ENCODE measurements around the gene GOLGA6B.
A peak's percentile ranks its signal among the peaks of the same experiment; 100 is the strongest.
"Not testable (repeated sequence)": the region's sequence is repeated elsewhere in the genome, so short reads cannot be mapped to it uniquely, and the experiment has no call there.

The GOLGA6B gene

DNA sequence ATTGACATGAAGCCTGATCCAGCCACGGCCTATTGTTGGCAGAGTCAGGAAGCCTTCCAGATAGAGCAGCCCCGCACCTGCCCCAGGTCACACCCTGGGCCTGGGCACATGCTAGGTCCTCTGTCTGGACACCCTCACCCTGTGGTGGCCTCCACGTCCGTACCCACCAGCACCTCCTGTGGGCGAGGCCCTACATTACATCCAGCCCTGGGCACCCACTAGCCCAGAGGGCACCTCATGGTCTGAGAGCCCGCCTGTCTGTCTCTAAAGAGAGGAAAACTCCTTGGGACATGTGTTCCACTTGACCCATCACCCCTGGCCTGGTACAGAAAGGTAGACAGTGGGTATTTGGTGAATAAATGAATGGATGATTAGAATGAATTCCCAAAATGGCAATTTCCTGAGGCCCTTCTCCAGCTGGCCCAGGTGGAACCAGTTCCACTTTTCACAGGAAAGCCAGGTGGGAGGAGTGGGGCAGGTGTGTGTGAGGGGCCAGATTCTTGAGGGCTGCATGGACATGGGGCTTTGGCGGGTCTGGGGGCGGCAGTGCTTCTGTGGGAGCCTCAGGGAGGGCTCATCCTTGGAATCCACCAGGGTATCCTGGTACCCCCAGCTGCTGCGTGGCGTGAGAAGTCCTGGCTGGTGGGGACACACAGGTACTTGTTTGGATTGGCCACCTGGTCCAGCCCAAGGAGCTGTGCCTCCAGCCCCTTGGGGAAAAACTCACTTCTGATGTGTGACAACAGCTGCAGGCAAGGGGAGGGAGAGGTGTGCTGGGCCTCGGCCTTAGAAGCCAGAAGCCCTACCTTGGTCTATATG is 26.0 kb upstream of the GOLGA6B start:
- not testable (repeated sequence) for H3K4me1 ChIP-seq (ENCODE audit: control insufficient read depth, insufficient read depth, low read length); H3K9ac ChIP-seq (ENCODE audit: low read depth, low read length); H3K4me3 ChIP-seq (ENCODE audit: low read depth, low read length); H3K36me3 ChIP-seq (ENCODE audit: control insufficient read depth, insufficient read depth, low read length); H3K27me3 ChIP-seq (ENCODE audit: control insufficient read depth, insufficient read depth, low read length); H3K9me3 ChIP-seq (ENCODE audit: control insufficient read depth, insufficient read depth, low read length); H3K27ac ChIP-seq (ENCODE audit: low read depth, low read length)

DNA sequence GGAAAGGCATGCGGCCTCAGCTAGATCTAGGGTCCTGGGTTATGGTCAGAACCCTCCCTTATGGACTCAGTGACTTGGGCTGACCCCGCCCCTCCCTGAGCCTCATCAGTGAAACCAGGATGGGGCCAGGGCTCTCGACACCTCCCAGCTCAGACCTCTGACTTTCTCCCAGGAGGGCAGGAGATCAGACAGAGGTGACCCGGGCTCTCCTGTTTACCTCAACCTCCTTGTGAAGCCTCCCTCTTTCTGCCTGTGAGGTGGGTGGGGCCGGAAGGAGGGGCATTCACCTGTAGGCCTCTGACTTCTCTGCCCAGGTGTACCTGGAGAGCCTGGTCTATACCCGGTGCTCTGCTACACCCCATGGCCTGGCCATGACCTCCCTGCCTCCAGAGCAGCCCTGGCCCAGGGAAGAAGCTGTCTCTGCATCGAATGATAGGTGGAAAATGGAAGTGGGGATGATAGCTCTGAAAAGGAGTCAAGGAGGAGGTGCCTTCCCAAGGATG is 25.4 kb upstream of the GOLGA6B start:
- not testable (repeated sequence) for H3K27ac ChIP-seq (ENCODE audit: low read depth, low read length); H3K9ac ChIP-seq (ENCODE audit: low read depth, low read length); H3K4me3 ChIP-seq (ENCODE audit: low read depth, low read length); H3K4me1 ChIP-seq (ENCODE audit: control insufficient read depth, insufficient read depth, low read length); H3K9me3 ChIP-seq (ENCODE audit: control insufficient read depth, insufficient read depth, low read length); H3K36me3 ChIP-seq (ENCODE audit: control insufficient read depth, insufficient read depth, low read length); H3K27me3 ChIP-seq (ENCODE audit: control insufficient read depth, insufficient read depth, low read length)

DNA sequence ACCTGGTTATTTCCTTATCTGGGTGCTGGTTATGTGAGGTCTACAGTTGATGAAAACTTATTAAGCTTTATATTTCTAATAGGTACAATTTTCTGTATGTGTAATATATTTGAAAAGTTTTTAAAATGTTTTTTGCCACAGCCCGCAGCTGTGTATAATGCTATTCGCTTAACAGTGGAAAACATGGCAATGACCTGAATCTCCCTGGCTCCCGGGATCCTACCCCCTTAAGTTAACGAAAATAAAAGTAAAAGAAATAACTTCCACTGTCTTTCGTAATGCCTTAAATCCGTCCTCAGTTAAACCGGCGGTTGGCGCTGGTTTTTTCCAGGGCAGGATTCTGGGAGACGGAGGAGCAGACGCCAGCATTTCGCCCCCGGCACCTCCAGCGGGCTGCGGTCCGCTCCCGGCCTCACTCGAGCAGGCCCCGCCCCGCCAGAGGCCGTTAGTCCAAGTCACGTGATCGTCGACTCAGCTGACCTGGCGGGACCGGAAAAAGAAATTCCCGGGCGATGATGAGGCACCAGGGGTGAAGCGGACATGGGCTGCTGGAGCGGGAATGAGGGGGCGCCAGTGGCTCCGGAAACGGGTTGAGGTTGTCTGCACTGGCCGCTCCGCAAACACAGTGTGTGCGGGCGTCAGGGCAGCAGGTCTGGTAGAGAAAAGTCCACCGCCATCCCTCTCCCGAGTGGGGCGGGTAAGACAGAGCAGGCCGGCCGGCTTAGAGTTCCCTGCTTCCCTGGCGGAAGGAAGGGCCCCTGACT is 17.8 kb upstream of the GOLGA6B start:
- H3K27ac ChIP-seq (ENCODE audit: low read depth, low read length); H3K9me3 ChIP-seq (ENCODE audit: control insufficient read depth, insufficient read depth, low read length); H3K27me3 ChIP-seq (ENCODE audit: control insufficient read depth, insufficient read depth, low read length); H3K36me3 ChIP-seq (ENCODE audit: control insufficient read depth, insufficient read depth, low read length); H3K9ac ChIP-seq (ENCODE audit: low read depth, low read length); H3K4me1 ChIP-seq (ENCODE audit: control insufficient read depth, insufficient read depth, low read length): not testable (repeated sequence)
- peak overlapping the region; percentile 60 for H3K4me3 ChIP-seq (ENCODE audit: low read depth, low read length)

DNA sequence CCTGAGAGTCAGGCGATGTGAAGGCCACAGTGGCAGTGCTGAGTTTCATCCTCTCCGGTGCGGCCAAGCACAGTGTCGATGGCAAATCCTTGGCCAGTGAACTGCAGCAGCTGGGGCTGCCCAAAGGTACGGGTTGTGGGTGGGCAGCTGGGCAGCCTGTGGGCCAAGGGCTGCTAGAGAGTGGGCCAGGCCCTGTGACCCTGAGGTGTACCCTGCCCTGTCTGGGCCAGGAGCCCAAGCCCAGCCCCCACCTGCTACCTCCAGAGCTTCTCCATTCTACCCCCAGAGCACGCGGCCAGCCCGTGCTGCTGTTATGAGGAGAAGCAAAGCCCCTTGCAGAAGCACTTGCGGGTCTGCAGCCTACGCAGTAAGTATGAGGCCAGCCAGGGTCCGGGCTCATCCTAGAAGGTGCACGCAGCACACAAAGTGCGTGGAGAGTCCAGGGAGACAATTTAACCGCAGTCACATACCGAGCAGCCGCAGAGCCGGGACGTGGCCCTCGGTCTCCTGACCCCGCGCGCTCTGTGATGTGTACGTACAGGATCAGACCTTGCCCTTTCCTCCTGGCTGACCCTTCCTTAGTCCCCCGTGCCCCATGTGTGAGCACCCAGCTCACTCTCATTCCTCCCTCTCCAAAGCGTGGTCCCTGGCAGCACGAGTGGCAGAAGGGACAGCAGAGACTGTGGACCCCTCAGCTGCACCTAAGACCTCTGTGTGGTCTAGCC is 14.6 kb upstream of the GOLGA6B start:
- H3K36me3 ChIP-seq (ENCODE audit: control insufficient read depth, insufficient read depth, low read length); H3K9me3 ChIP-seq (ENCODE audit: control insufficient read depth, insufficient read depth, low read length); H3K27ac ChIP-seq (ENCODE audit: low read depth, low read length); H3K27me3 ChIP-seq (ENCODE audit: control insufficient read depth, insufficient read depth, low read length); H3K9ac ChIP-seq (ENCODE audit: low read depth, low read length); H3K4me1 ChIP-seq (ENCODE audit: control insufficient read depth, insufficient read depth, low read length); H3K4me3 ChIP-seq (ENCODE audit: low read depth, low read length): not testable (repeated sequence)

DNA sequence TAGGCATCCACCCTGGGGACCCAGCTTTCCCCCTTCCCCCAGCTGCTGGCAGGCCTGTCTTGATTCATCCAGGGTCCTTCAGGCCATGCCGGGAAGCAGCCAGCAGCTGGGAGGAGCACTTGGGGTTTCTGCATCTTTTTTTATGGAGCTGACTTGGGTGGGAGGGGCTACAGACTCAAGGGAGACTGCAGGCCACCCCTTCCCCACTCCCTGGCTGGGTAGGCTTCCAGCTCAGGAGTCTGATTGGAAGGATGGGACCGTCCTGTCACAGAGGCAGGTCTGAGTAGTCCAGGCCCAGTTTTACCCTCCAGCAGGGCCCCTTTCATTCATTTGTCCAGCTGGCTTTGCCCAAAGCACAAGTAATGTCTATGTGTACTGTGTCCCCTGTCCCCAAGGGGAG is 12.2 kb upstream of the GOLGA6B start:
- not testable (repeated sequence) for H3K9me3 ChIP-seq (ENCODE audit: control insufficient read depth, insufficient read depth, low read length); H3K4me3 ChIP-seq (ENCODE audit: low read depth, low read length); H3K4me1 ChIP-seq (ENCODE audit: control insufficient read depth, insufficient read depth, low read length); H3K27me3 ChIP-seq (ENCODE audit: control insufficient read depth, insufficient read depth, low read length); H3K9ac ChIP-seq (ENCODE audit: low read depth, low read length); H3K36me3 ChIP-seq (ENCODE audit: control insufficient read depth, insufficient read depth, low read length); H3K27ac ChIP-seq (ENCODE audit: low read depth, low read length)

DNA sequence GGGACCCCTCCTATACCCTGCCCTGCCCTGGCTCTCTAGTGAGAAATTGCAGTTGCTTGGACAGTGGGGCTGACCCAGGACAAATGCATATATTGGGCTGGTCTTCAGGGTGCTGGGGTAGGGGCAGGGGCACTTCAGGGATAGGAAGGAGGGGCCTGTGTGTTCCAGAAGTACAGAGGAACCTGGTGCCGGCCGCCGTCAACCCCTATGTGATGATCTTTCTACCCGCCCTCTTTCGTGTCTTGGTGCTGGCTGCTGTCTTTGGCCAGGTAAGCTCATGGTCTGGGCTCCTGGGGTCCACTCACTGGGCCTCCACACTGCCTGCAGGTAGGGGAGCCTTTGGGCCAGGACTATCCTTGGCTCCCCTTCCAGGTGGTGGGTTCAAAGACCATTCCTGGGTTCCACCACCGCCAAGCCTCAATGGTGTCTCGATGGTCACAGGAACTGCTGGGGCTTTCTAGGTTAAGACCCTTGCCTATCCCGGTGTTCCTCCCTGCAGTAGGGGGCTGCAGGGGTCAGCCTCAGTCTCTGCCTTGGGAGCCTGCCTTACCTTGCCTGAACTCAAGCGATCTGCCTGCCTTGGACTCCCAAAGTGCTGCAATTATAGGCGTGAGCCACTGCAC is 5.8 kb upstream of the GOLGA6B start:
- H3K9me3 ChIP-seq (ENCODE audit: control insufficient read depth, insufficient read depth, low read length); H3K4me3 ChIP-seq (ENCODE audit: low read depth, low read length); H3K27me3 ChIP-seq (ENCODE audit: control insufficient read depth, insufficient read depth, low read length); H3K27ac ChIP-seq (ENCODE audit: low read depth, low read length); H3K9ac ChIP-seq (ENCODE audit: low read depth, low read length); H3K36me3 ChIP-seq (ENCODE audit: control insufficient read depth, insufficient read depth, low read length); H3K4me1 ChIP-seq (ENCODE audit: control insufficient read depth, insufficient read depth, low read length): not testable (repeated sequence)

DNA sequence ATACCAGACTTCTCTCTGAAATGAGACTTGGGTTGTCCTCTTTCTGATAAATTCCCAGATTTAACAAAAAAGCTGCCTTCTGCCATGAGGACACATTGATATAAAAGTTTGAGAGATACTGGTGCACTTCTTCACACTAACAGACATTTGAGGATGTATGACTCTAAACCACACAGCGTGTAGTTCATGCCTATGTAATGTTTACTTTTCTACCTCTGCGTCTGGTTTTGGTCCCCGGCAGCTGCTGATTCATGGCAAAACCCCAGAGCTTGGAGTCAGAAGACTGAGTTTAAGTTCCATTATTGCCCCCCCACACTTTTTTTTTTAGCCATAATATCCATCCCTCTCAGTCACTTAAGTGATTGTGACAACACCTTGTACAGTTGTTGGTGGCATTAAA is 1.5 kb downstream of the GOLGA6B start:
- H3K36me3 ChIP-seq (ENCODE audit: control insufficient read depth, insufficient read depth, low read length); H3K27me3 ChIP-seq (ENCODE audit: control insufficient read depth, insufficient read depth, low read length); H3K27ac ChIP-seq (ENCODE audit: low read depth, low read length); H3K4me3 ChIP-seq (ENCODE audit: low read depth, low read length); H3K9ac ChIP-seq (ENCODE audit: low read depth, low read length); H3K4me1 ChIP-seq (ENCODE audit: control insufficient read depth, insufficient read depth, low read length); H3K9me3 ChIP-seq (ENCODE audit: control insufficient read depth, insufficient read depth, low read length): not testable (repeated sequence)

DNA sequence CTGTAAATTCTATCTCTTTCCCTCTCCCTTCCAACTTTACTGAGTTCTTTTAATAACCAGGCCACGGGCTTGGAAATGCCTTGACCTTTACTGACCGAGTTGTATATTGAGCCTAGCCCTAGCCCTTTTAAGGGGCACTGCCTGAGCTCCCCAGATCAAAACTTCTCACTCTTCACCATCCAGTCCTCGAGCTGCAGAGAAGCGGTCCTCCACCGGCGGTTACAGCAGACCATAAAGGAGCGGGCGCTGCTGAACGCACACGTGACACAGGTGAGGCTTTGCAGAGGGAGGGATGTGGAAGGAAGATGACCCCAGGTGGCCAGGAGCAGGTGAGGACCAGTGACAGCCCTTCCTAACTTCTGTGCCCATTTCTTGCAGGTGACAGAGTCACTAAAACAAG is 6.6 kb downstream of the GOLGA6B start:
- H3K27me3 ChIP-seq (ENCODE audit: control insufficient read depth, insufficient read depth, low read length); H3K9ac ChIP-seq (ENCODE audit: low read depth, low read length); H3K4me1 ChIP-seq (ENCODE audit: control insufficient read depth, insufficient read depth, low read length); H3K27ac ChIP-seq (ENCODE audit: low read depth, low read length); H3K4me3 ChIP-seq (ENCODE audit: low read depth, low read length); H3K9me3 ChIP-seq (ENCODE audit: control insufficient read depth, insufficient read depth, low read length); H3K36me3 ChIP-seq (ENCODE audit: control insufficient read depth, insufficient read depth, low read length): not testable (repeated sequence)

DNA sequence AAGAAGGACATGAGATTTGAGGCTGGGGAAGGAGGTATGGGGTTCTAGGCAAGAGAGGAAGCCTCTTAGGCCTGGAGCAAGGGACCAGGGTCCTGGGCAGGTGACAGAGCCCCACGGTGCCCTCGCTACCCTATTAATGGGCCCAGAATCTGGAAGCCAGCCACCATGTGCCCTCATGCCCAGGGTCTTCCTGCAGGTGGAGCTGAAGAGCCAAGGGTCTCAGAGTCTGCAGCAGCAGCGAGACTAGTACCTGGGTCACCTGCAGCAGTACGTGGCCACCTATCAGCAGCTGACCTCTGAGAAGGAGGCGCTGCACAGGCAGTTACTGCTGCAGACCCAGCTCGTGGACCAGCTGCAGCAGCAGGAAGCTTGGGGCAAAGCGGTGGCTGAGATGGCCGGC is 9.4 kb downstream of the GOLGA6B start:
- H3K9ac ChIP-seq (ENCODE audit: low read depth, low read length); H3K36me3 ChIP-seq (ENCODE audit: control insufficient read depth, insufficient read depth, low read length); H3K27ac ChIP-seq (ENCODE audit: low read depth, low read length); H3K27me3 ChIP-seq (ENCODE audit: control insufficient read depth, insufficient read depth, low read length); H3K9me3 ChIP-seq (ENCODE audit: control insufficient read depth, insufficient read depth, low read length); H3K4me1 ChIP-seq (ENCODE audit: control insufficient read depth, insufficient read depth, low read length); H3K4me3 ChIP-seq (ENCODE audit: low read depth, low read length): not testable (repeated sequence)

DNA sequence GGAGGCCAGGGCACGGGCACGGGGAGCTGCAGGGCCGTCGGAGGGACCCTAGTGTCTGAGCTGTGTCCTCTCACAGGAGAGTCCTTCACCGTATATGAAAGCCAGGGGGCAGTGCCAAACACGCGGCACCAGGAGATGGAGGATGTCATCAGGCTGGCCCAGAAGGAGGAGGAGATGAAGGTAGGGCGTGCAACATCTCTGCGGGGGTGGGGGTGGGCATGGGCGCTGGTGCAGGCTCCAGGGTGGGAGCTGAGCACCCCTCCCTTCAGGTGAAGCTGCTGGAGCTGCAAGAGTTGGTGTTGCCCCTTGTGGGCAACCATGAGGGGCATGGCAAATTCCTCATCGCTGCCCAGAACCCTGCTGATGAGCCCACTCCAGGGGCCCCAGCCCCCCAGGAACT is 11.2 kb downstream of the GOLGA6B start:
- not testable (repeated sequence) for H3K36me3 ChIP-seq (ENCODE audit: control insufficient read depth, insufficient read depth, low read length); H3K4me1 ChIP-seq (ENCODE audit: control insufficient read depth, insufficient read depth, low read length); H3K4me3 ChIP-seq (ENCODE audit: low read depth, low read length); H3K9me3 ChIP-seq (ENCODE audit: control insufficient read depth, insufficient read depth, low read length); H3K27me3 ChIP-seq (ENCODE audit: control insufficient read depth, insufficient read depth, low read length); H3K27ac ChIP-seq (ENCODE audit: low read depth, low read length); H3K9ac ChIP-seq (ENCODE audit: low read depth, low read length)

DNA sequence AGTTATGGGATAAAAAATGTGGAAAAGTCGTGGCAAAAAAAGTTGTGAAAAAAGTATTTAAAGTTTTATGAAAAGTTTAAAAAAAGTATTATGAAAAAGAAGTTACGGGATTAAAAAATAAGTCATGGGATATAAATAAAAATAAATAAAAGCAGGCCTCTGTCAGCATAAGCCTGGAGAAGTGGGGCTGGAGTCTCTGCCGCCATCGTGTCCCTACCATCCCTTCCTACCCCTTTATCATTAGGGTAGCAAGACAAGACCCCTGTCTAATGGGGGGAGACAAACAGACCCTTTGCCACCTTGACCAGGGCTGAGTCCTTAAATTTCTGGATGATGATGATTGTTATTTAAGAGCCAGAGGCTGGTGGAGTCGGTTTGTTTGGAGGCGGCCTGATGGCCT is 15.3 kb downstream of the GOLGA6B start:
- peaks cover 11% of the 10 kb centered on the region for H3K4me1 ChIP-seq (ENCODE audit: control insufficient read depth, insufficient read depth, low read length)
- not testable (repeated sequence) for H3K9ac ChIP-seq (ENCODE audit: low read depth, low read length)

More for the DNA sequence above, 15.3 kb downstream of the GOLGA6B start:
- not testable (repeated sequence) for H3K9me3 ChIP-seq (ENCODE audit: control insufficient read depth, insufficient read depth, low read length); H3K27me3 ChIP-seq (ENCODE audit: control insufficient read depth, insufficient read depth, low read length); H3K27ac ChIP-seq (ENCODE audit: low read depth, low read length); H3K36me3 ChIP-seq (ENCODE audit: control insufficient read depth, insufficient read depth, low read length); H3K4me3 ChIP-seq (ENCODE audit: low read depth, low read length)
